AG09319 (cell line): ENCODE measurements around the gene ADIPOR2.

Experiments used
- DNase-seq: peaks from one replicate; pipeline ENCODE4 v3.0.0-alpha.2; 2010; ENCODE audit warnings: low read depth; ENCODE audit errors: extremely low read depth
- CTCF ChIP-seq: IDR thresholded peaks from 2 replicates; pipeline ENCODE4 v1.5.1; 2011; ENCODE audit warnings: low read depth, mild to moderate bottlenecking, inconsistent platforms, low read length, moderate library complexity

The ADIPOR2 gene

GRCh38 chr12:1808036-1808797 lies 117.3 kb downstream of the ADIPOR2 start:
- no peak for DNase-seq
- TF ChIP-seq CTCF = no peak

GRCh38 chr12:1808798-1809480 lies 118.1 kb downstream of the ADIPOR2 start:
- no peak for DNase-seq
- no peak for TF ChIP-seq CTCF

DNA sequence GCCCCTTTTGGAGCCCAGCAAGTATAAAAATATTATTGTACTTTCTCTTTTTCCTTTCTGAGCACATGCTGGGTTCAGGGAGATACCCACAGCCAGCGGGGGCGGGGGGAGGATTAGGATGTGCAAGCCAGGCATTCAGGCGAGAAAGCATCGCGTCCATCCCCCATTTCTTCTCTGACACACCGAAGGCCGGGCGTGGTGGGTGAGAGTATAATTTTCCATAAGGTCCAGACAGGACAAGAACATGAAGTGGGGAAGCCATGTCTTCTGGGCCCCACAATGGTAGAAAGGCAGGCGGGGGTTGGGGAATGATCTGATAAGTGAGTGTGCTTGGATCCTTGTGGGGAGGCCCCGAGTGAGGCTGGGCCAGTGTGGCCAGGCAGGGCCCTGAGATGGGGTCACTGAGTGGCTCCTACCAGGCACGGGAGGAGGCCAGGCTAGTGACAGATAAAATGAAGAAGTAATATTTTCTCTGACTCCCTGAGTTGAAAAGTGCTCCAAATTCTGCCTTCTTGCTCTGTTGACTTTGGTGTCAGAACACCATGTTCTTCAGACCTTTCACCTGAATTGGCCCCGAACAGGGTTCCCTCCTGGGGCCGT lies 118.8 kb downstream of the ADIPOR2 start:
- no peak for TF ChIP-seq CTCF
- no peak for DNase-seq

DNA sequence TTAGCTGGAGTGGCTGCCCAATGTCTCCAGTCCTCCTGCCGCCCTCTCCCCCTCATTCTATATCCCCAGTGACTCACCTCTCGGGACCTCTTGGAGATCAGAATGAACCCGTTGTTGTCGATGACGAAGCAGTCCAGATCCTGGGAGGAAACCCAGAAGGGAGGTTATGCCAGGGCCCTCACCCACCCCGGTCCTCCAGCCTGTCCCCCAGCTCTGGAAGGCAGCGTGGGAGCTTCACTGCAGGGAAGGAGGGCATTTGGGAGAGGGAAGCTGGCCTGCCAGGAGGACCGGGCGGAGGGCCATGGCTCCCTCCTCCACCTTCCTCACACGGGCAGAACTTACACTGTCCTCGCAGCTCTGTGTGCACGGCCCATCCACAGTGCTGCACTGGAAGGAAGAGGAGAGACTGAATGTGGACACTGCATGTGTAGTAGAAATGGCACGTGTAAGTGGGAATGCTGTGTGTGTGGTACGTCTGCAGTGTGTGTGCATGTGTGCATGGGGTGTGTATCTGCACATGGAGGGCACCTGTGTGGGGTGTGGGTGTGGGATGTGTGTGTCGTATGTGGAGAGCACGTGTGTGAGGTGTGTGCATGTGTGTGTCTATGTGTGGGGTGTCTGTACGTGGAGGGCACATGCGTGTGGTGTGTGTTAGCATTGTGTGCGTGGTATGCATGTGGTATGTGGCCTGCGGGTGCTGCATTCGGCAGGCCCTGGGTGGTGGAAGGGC lies 119.5 kb downstream of the ADIPOR2 start:
- DNase-seq = no peak
- TF ChIP-seq CTCF = no peak

- DNase-seq = no peak
- TF ChIP-seq CTCF = no peak
Observed at GRCh38 chr12:1810931-1811280, 120.0 kb downstream of the ADIPOR2 start.

DNA sequence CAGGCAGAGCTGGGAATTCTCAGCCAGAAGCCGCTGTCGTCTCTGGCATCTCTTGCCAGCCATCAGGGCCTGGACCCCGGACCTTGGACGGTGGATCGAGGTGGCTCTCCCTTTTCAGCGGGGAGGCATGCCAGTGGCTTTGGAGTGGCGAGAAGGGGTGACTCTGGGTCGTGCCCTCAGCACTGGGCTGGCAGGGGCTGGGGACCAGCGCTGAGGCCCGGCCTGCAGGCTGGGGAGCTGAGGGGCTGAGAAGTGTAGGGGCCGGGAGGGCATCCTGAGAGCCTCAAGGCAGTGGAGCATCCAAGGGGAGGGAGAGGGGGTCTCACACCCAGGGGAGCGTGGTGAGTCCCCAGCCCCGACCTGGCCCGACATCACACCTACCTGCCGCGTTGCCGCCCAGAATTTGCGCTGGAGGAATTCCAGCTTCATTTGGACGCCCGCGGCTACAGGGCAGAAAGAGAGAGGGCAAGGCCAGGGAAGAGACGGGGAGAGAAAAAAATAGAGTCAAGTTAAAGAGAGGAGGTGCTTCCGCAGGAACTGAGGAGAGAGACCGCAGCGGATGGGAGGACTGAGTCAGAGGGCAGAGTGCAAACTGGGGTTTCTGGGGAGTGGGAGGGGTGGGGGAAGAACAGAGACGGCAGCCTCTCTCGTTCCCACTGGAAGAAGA lies 120.5 kb downstream of the ADIPOR2 start:
- no peak for DNase-seq

More for the DNA sequence above, 120.5 kb downstream of the ADIPOR2 start:
- TF ChIP-seq CTCF = no peak
